Daoy (cell line): ENCODE data around the gene RBP3. TPM values are rescaled to one million over a fixed set of nuclear protein-coding genes. Genes with fewer than 3 reads are reported as not detected.
A peak's percentile ranks its signal among the peaks of the same experiment; 100 is the strongest.

Experiments used
- DNase-seq: peaks from one replicate; pipeline ENCODE4 v3.0.0-alpha.2; 2015; ENCODE audit warnings: low read depth
- total RNA-seq: library from RNA; depleted of rRNA; stranded (reverse); fragments of >200 nt; shearing (Covaris generic); gene quantifications from 2 replicates; pipeline ENCODE4 v1.2.3, GENCODE V29; 2014

RBP3 gene
- total RNA-seq, 1 experiment from 2014 or later, result not detected

- peak; percentile 20 for DNase-seq
Measured at GRCh38 chr10:47318706-47319105, 29.5 kb upstream of the RBP3 start.

GRCh38 chr10:47319784-47320183 lies 28.4 kb upstream of the RBP3 start:
- DNase-seq, result no peak

DNA sequence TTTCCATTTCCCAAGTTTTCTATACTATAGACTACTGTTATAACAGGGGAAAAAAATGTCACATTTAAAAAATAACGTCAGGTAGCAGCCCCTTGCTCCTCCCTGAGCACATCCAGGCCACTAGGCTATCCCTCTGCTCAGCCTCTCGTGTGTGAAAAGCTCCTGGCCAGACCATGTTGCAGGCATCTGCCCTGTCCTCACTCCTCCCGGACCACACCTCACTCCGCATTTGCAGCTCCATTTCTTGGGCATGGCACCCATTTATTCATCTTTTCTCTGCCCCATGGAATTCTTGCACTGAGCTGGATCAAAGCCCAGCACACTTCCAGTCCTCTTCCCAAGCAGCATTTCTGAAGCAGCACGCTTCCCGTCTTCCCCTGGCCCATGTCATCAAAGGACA lies 27.4 kb upstream of the RBP3 start:
- no peak for DNase-seq

DNA sequence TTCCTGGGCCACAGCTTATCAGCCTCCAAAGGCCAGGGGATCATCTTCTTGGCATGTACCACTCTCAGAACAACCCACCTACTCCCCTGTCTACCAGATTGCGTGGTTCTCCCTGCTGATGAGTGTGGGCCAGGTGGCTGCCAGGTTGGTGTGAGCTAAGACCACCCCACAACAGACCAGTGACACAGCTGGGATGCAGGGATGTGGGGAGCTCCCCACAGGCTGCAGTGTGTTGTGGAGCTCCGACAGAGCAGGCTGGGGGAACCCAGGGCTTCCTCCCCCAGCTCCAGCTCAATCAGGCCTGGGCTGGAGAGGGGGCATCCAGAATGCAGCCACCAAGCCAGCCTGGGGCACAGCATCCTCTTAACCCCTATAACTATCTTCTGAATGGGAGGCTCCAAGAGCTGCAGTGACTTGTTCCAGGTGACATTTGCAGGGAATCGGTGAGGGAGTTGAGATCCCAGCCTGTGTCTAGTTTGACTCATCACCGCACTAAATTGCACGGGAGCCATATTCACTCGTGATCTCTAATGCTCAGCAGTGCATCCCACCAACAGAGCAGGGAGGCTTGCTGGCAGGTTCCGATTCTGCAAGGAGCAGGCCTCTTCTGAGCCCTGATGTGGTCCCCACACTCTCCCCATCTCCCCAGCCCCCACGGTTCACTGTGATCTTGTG lies 26.5 kb upstream of the RBP3 start:
- DNase-seq, result no peak

GRCh38 chr10:47322300-47323061 lies 25.7 kb upstream of the RBP3 start, which contains the start of gene GDF2:
Gene GDF2 (plus strand): TSS chr10:47322454. CDS start chr10:47322669, 215 bp downstream.
- DNase-seq, result no peak

DNA sequence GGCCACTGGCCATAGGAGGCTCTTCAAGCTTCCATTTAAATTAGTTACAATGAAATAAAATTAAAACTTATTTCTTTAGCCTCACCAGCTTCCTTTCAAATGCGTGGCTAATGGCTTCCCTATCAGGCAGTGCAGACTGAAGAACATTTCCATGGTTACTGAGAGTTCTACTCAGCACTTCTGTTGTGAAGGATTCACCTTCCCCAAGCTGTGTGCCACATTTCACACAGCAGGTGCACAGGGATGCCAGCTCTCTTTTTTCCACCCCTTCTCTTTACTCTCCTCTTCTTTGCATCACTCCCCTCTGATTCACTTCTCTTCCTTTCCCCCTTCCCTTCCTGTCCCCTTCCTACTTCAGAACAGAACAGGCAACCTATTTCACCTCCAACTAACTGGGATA lies 25.1 kb upstream of the RBP3 start:
- DNase-seq, result no peak

- no peak for DNase-seq
Measured at GRCh38 chr10:47323636-47324296, 24.4 kb upstream of the RBP3 start.

- no peak for DNase-seq
Measured at GRCh38 chr10:47325303-47326291, 22.6 kb upstream of the RBP3 start.

GRCh38 chr10:47326306-47326926 lies 21.7 kb upstream of the RBP3 start:
- DNase-seq, result no peak

DNA sequence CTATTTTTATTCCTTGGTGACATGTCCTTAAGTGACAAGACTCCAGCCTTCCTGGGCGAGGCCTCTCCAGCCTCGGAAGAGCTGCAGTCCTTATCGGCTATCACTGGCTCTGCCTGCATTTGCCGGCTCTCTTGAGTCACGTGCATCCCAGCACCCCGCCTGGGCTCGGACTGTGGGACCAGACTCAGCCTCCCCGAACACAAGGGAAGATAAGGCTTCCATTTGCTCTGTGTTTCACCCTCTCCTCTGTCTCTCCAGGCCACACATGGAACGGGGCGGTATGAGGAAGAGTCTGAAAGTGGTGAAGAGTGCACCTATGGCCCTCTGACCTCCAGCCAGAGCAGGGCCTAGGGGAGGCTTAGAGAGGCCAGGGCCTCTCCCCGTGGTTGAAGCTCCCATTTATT lies 21.2 kb upstream of the RBP3 start:
- no peak for DNase-seq

DNA sequence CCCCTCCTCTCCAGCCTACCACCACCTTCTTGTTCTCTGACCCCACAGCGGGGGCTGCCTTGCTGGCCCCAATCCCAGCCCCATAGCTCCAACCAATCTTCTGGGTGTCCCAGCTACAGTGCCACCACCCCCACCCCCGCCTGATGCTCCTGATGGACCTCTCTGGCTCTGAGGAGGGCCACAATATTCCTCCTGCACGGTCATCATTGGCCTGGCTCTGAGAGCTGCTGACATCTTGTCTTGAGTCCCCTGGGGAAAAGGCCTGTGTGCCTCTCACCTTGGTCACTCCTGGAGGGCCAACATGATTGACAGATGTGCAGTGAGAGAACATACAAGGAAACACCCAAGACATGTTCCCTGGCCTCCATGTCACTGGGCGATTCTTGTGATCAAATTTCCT lies 18.3 kb upstream of the RBP3 start:
- DNase-seq, result no peak

DNA sequence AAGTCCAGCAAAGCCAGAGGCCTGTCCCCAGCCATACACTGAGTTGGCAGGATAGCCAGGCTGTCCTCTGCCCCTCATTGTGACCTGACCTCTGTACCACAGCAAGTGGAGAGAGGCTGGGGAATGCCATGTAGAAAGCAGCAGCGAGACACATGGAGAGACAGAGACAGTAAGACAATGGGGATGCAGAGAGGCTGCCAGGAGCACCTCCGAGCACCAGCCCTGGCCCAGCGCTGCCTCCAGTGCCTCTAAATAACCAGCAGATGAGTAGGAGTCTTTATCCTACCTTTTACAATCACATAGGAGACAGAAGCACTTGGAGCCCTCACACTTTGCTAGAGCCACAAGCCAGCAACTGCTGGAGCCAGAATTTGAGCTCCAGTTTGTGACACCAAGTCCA lies 17.8 kb upstream of the RBP3 start:
- no peak for DNase-seq

- DNase-seq, result no peak
Measured at GRCh38 chr10:47330804-47331203, 17.4 kb upstream of the RBP3 start.

DNA sequence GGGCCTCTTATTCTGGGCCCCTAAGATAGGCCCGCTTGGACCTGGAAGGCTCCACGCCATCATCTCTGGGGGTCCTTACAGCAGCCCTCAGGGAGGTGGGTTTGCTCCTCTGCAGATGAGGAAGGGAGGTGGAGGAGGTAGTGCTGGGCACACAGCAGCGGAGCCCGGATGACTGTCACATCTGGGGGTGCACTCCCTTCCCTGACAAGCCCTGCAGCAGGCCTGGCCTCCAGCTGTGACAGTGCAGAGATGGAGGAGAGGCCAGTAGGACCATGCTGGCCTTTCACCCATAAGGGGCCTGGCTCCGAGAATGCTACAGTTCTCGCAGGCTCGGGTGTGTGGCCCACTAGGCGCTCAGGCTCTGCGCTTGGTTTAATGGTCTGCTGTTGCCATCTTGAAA lies 16.7 kb upstream of the RBP3 start:
- no peak for DNase-seq

- DNase-seq, result no peak
Measured at GRCh38 chr10:47331954-47332353, 16.2 kb upstream of the RBP3 start.

DNA sequence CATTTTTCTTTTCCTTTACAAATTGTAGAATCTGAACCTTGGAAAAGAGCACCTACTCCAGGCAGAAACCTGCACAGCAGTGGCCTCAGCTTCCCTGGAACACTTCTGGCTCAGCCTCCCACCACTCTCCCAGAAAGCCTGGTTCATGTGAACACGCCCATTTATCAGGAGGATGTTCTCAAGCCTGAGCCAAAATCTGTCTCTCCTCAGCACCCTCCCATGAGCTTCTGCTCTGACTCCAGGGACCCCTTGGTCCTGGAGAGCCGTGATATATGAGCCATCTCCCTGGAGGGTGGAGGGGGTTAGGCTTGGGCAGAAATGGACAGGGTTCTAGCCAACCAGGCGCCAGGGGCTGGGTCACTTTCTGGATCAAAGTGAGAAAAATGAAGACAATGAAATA lies 15.8 kb upstream of the RBP3 start:
- no peak for DNase-seq

DNA sequence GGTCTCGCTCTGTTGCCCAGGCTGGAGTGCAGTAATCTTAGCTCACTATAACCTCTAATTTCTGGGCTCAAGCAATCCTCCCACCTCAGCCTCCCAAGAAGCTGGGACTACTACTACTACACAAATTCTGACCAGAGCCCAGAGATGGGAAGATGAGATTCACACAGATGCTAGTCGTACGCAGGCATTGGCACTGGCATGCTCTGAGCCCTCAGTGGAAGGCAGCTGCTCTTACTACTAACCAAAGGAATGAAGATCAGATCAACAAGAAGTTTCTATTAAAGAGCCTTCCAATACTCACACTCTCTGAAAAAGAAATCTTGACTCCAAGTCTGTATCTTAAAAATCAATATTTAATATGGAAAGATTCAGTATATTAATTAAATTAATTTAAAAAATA lies 15.2 kb upstream of the RBP3 start:
- DNase-seq, result no peak

- DNase-seq, result no peak
Measured at GRCh38 chr10:47333532-47333931, 14.6 kb upstream of the RBP3 start.

GRCh38 chr10:47334466-47335295 lies 13.5 kb upstream of the RBP3 start:
- DNase-seq, result no peak

DNA sequence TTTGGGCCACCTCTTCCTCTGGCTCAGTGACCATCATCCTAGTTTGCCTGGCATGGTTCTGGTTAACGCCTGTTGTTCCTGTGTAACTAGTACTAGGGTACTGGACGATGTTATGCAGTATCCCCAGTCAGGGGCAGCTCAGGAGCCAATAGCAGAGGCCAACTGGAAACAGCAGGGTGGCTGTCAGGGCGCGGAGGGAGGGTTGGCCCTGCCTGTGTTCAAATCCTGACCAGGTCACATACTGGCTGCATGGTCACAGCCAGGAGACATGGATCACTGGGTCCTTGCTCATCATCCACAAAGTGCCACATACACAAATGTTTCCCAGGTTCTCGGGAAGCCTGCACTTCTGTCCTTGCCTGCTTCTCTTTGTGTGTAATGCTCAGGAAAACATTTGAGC lies 12.3 kb upstream of the RBP3 start:
- DNase-seq, result no peak
